Superior temporal gyrus (tissue), 1 donor: ENCODE measurements around the gene ARHGEF18.

Experiments
- DNase-seq: peaks from one replicate; pipeline ENCODE4 v3.0.0-alpha.2; 2016; ENCODE audit errors: extremely low spot score

The ARHGEF18 gene

DNA sequence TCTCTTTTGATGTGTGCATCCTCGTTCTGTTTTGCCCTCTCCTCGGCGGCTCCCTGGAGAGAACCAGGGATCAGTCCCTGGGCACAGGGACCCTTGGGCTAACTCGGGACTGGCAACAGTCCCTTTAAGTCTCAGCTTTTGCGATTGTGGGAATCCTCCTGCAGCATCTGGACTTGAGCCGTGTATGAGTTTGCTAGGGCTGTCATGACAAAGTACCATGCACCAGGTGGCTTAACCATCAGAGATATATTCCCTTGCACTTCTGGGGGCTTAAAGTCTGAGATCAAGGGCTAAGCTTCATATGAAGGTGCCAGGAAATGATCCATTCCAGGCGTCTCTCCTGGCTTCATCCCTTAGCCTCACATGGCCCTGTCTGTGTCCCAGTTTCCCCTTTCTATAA lies 34.5 kb downstream of the ARHGEF18 start:
- DNase-seq = no peak

DNA sequence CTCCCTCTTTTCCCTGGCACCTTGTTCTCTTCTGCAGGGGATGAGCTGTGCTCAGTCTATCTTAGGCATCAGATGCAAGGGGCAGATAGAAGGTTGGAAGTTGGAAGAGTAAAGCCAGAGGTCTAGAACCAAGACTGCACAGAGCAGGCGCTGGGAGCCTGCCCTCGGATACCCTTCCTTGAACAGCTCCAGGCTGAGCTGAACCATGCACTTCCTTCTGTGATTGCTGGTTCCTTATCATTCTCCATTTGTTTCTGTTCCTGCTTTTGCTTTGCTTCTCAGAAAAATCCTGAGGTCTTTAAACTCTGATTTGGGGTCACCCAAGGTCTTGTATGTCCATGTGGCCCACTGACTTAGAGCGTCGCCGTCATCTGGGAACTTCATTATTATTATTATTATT lies 36.3 kb downstream of the ARHGEF18 start:
- DNase-seq = no peak

DNA sequence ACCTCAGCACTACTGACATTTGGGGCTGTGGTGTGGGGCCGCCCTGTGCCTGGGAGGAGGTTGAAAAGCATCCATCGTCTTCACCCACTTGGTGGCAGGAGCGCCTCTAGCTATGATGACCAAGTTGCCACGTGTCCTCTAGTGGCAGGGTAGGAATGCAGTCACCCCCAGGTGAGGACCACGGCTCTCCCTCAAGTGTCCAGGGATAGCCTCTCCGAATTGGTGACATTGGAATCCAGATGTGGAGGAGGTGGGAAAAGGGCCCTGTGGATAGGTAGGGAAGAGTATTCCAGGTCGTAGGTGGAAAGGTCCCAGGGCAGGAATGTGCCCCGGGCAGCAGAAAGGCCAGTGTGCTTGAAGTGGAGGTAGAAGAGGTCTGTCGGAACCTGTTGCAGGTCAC lies 37.6 kb downstream of the ARHGEF18 start:
- DNase-seq = no peak

DNA sequence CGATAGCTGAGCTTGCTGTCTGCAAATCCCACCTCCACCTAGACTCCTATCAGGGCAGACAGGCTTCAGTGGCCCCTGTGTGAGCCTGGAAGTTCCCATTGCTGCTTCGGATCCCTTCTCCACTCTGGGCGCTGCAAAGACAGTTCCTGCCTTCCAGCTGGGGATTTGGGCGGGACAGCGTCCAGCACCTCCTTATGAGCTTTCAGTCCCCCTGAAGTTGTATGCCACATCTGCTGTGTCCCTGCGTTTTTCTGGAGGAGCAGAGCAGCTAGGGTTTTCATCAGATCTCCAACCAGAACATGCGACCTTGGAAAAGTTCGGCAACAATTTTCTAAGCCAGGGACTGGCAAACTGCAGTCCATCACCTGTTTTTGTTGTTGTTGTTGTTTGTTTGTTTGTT lies 38.0 kb downstream of the ARHGEF18 start:
- no peak for DNase-seq

DNA sequence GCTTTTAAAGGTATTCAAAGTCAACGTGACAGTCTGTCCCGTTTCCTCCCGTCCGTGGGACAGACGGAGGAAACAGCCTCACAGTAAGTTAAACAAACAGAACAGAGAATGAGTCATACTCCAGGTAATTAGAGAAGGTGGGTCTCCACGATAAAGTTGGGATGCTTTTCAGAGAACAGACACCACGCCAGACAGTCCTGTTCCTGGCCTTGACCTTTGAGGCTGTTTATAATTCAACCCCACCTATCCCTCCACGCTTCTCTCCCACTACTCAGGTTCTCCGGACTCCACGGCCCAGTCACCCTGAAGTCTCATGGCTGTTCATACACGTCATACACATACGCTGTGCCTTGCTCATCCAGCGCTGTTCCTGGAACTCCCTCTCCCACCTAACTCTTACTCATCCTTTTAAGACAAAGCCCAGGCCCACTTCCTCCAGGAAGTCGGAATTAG lies 42.5 kb downstream of the ARHGEF18 start:
- DNase-seq = no peak

DNA sequence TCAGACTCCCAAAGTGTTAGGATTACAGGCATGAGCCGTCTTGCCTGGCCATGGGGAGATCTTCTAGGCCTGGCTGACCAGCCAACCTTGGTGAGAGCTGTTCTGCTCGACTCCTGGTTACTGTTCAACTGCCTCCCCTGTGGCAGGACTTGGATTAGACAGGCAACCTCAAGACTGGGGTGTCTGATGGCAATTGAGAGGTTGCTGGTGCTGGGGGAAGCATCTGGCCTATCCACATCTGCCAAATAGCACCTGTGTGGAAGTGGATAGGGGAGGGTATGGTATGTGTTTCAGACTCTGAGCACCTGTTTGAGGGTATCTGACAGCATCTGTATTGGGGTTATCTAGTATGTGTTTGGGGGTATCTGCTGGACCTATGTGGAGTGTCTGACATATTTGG lies 44.7 kb downstream of the ARHGEF18 start:
- DNase-seq = no peak

DNA sequence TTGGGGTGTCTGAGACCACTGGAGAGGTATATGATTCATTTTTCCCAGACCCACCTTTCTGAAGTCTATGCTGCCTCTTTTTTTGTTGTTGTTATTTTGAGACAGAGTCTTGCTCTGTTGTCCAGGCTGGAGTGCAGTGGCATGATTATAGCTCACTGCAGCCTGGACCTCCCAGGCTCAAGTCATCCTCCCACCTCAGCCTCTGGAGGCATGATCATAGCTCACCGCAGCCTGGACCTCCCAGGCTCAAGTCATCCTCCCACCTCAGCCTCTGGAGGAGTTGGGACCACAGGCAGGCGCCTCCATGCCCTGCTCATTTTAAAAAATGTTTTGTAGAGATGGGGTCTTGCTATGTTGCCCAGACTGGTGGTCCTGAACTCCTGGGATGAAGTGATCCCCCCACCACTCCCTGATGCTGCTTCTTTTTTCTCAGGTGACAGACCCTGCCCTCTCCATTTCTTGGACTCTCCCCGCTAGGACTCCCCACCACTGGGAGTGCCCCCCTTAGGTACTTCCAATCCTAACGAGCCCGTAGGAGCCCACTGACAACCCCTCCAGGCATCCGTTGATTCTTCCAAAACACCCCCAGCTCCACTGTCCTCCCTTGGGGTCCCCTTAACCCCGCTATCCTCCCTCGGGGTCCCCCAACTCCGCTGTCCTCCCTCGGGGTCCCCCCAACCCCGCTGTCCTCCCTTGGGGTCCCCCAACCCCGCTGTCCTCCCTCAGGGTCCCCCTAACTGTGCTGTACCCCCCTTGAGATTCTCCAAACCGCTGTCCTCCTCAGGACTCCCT lies 45.4 kb downstream of the ARHGEF18 start:
- no peak for DNase-seq

DNA sequence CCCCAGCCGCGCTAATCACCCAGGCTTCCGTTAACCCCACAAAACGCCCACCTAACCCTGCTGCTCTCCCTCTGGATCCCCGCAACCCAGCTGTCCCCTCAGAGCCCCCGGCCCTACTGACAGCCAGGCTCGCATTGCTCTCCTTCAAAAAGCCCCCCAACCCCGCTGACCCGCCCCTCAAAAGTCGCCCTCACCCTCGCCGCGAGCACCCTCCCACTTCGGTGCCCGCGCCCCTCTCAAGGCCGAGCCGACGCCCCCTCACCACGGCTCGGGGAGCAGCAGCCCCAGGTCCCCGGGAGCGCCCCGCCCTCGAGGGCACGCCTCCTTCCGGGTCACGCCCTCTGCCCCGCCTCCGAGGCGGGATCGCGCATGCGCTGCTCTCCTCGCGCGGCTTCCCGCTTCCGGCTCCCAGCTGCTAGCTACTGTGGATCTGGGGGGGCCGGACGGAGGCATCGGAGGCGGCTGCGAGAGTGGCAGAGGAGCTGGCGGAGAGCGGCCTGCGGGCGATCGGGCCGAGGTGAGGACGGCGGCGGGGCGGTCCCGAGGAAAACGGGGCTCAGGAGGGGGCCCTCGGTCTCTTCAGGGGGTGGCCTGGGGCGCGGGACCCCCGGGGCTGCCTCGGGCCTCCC lies 46.1 kb downstream of the ARHGEF18 start:
- DNase-seq = peak; percentile 95

DNA sequence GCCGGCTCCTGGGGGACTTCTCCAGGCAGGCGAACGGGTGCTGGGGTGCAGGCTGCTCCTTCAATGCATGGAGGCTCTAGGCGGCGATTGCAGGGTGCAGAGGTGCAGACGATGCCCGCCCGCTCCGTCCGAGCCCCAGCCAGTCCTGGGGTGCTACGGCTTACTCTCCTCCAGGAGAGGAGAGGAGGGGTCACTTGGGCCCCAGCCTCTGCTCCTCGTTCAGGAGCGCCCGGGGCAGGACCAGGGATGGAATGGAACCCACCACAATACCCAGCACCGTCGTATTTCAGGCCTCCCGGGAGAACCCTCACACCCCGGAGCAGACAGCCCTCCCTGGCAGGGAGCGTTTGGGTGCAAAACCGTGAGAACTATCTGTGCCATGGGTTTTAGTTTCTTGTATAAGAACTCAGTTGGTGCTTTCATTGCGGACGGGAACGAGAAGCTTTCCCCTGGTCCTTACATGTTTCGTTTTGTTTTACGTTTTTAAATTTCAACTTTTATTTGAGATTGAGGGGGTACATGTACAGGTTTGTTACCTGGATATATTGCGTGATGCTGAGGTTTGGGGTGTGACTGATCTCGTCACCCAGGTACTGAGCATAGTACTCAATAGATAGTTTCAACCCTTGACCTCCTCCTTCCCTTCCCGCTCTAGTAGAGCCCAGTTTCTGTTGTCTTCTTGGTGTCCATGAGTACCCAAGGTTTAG lies 46.8 kb downstream of the ARHGEF18 start:
- DNase-seq = no peak

DNA sequence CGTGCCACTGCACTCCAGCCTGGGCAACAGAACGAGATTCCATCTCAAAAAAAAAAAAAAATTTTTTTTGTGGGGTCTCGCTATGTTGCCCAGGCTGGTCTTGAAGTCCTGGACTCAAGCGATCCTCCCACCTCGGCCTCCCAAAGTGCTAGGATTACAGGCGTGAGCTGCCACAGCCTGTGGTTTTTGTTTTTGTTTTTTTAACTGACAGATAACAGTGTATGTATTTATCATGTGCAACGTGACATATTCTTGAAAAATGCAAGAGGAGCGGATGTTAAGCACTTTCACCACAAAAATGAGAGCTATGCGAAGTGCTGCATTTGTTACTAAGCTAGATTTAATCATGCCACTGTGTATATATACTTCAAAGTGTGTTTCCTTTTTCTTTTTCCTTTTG lies 49.0 kb downstream of the ARHGEF18 start:
- no peak for DNase-seq
